ENCODE results near the gene SERPINA6.

DNA sequence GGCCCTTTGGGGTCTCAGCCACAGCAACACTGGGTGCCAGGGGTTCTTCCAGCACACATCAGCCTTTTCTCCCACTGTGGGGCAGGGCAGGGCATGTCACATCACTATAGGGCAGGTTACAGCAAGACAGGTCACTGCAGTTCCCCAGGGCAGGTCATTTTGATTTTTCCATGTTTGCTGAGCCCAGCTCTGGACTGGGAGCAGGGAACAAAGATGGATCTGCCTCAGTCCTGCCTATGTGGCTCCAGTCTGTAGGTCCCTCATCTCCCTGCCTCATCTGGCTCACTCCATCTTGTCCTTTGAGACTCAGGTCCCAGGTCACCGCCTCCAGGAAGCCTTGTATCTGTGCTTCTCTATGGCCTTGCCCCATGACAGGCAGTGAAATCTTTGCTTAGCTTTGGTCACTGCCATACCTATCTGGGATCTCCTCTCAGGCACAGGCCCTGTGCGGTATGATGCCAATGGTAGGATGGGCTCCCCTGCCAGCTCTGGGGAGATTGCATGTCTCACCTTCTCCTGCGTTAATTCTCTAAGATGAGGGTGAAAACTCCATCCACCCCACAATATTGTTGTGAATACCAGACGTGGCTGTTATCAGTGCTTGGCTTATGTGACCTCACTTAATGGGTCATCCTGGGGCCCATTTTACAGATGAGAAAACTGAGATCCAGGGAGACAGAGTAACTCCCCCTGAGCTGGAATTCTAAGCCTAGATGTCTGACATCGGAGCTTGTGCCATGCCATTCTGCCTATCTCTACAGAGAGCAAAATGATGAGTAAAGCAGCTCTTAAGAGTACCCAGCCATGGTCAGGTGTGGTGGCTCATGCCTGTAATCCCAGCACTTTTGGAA is 1.5 kb downstream of the SERPINA6 start:
- TF ChIP-seq, protein P1, sequence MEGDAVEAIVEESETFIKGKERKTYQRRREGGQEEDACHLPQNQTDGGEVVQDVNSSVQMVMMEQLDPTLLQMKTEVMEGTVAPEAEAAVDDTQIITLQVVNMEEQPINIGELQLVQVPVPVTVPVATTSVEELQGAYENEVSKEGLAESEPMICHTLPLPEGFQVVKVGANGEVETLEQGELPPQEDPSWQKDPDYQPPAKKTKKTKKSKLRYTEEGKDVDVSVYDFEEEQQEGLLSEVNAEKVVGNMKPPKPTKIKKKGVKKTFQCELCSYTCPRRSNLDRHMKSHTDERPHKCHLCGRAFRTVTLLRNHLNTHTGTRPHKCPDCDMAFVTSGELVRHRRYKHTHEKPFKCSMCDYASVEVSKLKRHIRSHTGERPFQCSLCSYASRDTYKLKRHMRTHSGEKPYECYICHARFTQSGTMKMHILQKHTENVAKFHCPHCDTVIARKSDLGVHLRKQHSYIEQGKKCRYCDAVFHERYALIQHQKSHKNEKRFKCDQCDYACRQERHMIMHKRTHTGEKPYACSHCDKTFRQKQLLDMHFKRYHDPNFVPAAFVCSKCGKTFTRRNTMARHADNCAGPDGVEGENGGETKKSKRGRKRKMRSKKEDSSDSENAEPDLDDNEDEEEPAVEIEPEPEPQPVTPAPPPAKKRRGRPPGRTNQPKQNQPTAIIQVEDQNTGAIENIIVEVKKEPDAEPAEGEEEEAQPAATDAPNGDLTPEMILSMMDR (IDR thresholded peaks at IDR 0.05): no peak
- TF ChIP-seq POLR2A (IDR thresholded peaks at IDR 0.05): no peak
- no peak for TF ChIP-seq POLR2AphosphoS5 (IDR thresholded peaks at IDR 0.05; ENCODE audit: insufficient read depth in 1 of 2, low read depth in 1 of 2)
